Kidney (tissue), 14 donors: ENCODE results near the gene MT1HL1. TPM values are rescaled to one million over a fixed set of nuclear protein-coding genes. Genes with fewer than 3 reads are reported as not detected.

ENCODE experiments used
- DNase-seq, 5 donors: peaks; one replicate each; pipeline ENCODE4 v3.0.0-alpha.2; 2013 to 2020
- FAIRE-seq: peaks from 2 replicates; lab custom pipeline; 2012; peaks lifted over from hg19 to GRCh38; lab: Jason Lieb, UNC
- H3K27ac ChIP-seq, 2 donors: one replicate each; pipeline ENCODE4 v1.7.0; 2013; ENCODE audit warnings: low read depth in 2 of 2, low read length in 2 of 2, inconsistent platforms in 1 of 2
- H3K27me3 ChIP-seq: one replicate; pipeline ENCODE4 v1.7.1; 2013; ENCODE audit warnings: low read length, inconsistent platforms; ENCODE audit not compliant: control insufficient read depth, insufficient read depth
- H3K36me3 ChIP-seq, 3 donors: one replicate each; pipeline versions ENCODE4 v1.7.0 to v1.7.1; 2013; ENCODE audit warnings: low read length in 3 of 3, control low read depth in 1 of 3, inconsistent platforms in 1 of 3; ENCODE audit not compliant: insufficient read depth in 3 of 3, control insufficient read depth in 2 of 3
- H3K4me1 ChIP-seq, 3 donors: one replicate each; pipeline versions ENCODE4 v1.7.0 to v1.7.1; 2013; ENCODE audit warnings: low read length in 3 of 3, inconsistent platforms in 1 of 3, low read depth in 1 of 3; ENCODE audit not compliant: control insufficient read depth in 2 of 3, insufficient read depth in 2 of 3
- H3K4me3 ChIP-seq, 3 donors: one replicate each; pipeline versions ENCODE4 v1.7.0 to v1.8.1; 2013; ENCODE audit warnings: low read length in 3 of 3, control low read depth in 1 of 3, inconsistent platforms in 1 of 3
- H3K9ac ChIP-seq, 3 donors: one replicate each; pipeline versions ENCODE4 v1.7.0 to v1.7.1; 2013; ENCODE audit warnings: low read length in 3 of 3, control low read depth in 1 of 3, inconsistent platforms in 1 of 3
- H3K9me3 ChIP-seq, 3 donors: one replicate each; pipeline versions ENCODE4 v1.7.0 to v1.7.1; 2013; ENCODE audit warnings: low read length in 3 of 3, control low read depth in 1 of 3, inconsistent platforms in 1 of 3; ENCODE audit not compliant: control insufficient read depth in 2 of 3, insufficient read depth in 1 of 3
- intact Hi-C: fragments of 100-400 bp; cut with DNase I; formaldehyde crosslinking; loops from one replicate; pipeline ENCODE4 v1.11.1; 2022
- polyA plus RNA-seq: library from polyadenylated mRNA; stranded (reverse); fragments of 350-450 nt; fragmentation: Illumina TruSeq; extraction: RNeasy Lipid Tissue Mini Kit (QIAGEN cat#74804); gene quantifications from one replicate; pipeline ENCODE4 v1.2.3, GENCODE V29; 2014; ENCODE audit warnings: low read depth, low replicate concordance; ENCODE audit not compliant: insufficient read depth
- total RNA-seq: library from RNA; stranded (reverse); fragmentation: NEBNext Ultra II Directional; extraction: Animal tissue kit (Norgen Biotek cat#: 25700); gene quantifications from one replicate; pipeline ENCODE4 v1.2.1, GENCODE V29; 2021
- TF ChIP-seq, protein P1 (sequence below): IDR thresholded peaks from 3 replicates; pipeline ENCODE4 v1.5.1; 2012; ENCODE audit warnings: mild to moderate bottlenecking, moderate library complexity, borderline replicate concordance; ENCODE audit not compliant: insufficient read depth; ENCODE audit errors: extremely low read depth
- donor health status: control.
- donor health status: control.
- donor health status: control.
- donor health status: control.
- donor health status: control.
- donor health status: DM: yes; HTN: yes; CAD: no.
- donor health status: Normal renal cell carcinoma (clear cell type).

Gene MT1HL1
- total and polyA plus RNA-seq, 2 donors from 2014 or later, result not detected

DNA sequence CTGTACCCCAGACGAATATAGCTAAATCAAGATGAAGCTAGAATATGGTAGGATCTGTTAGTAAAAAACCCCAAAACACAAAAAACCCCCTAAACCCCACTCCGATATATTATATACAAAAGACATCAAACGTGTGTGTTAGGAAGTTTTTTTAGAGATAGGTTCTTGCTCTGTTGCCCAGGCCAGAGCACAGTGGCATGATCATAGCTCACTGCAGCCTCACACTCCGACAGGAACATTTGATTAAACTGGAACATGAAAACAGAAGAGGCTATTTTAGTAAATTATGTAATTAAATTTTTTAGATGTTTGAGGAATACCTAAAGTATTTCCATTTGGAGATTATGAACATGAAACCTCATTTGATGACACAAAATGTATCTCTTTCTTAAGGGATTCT lies 29.6 kb upstream of the MT1HL1 start:
- TF ChIP-seq, protein P1, sequence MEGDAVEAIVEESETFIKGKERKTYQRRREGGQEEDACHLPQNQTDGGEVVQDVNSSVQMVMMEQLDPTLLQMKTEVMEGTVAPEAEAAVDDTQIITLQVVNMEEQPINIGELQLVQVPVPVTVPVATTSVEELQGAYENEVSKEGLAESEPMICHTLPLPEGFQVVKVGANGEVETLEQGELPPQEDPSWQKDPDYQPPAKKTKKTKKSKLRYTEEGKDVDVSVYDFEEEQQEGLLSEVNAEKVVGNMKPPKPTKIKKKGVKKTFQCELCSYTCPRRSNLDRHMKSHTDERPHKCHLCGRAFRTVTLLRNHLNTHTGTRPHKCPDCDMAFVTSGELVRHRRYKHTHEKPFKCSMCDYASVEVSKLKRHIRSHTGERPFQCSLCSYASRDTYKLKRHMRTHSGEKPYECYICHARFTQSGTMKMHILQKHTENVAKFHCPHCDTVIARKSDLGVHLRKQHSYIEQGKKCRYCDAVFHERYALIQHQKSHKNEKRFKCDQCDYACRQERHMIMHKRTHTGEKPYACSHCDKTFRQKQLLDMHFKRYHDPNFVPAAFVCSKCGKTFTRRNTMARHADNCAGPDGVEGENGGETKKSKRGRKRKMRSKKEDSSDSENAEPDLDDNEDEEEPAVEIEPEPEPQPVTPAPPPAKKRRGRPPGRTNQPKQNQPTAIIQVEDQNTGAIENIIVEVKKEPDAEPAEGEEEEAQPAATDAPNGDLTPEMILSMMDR, result no peak
- FAIRE-seq, result no peak
- intact Hi-C loops, result no loop called here
- no peak for DNase-seq
- H3K4me1 ChIP-seq, result no peaks in the 10 kb centered on the region
- no peaks in the 10 kb centered on the region for H3K9me3 ChIP-seq
- H3K36me3 ChIP-seq, result no peaks in the 10 kb centered on the region
- H3K27me3 ChIP-seq, result no peaks in the 10 kb centered on the region
- no peak overlapping the region for H3K27ac ChIP-seq
- no peak overlapping the region for H3K4me3 ChIP-seq
- H3K9ac ChIP-seq, result no peak overlapping the region

DNA sequence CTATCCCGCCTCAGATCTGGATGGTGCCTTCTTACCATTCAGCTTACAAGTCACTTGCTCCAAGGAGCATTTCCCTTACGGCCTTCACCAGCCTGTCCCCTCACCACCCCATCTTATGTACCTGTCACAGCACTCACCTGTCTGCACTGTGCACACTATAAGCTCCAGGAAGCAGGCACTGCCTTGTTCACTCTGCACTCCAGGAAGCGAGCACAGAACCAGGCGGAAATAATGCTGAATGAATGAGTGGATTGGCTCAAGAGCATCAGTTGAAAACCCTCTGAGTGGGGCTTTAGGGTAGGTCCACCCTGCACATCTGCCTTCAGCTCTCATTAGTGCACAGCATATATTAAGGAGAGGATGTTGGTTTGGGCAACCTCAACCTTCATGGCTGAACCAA lies 28.8 kb upstream of the MT1HL1 start:
- H3K27ac ChIP-seq, result no peak overlapping the region
- no peak overlapping the region for H3K9ac ChIP-seq
- H3K4me3 ChIP-seq, result no peak overlapping the region
- intact Hi-C loops, result no loop called here
- TF ChIP-seq, protein P1, result no peak
- H3K4me1 ChIP-seq, result no peaks in the 10 kb centered on the region
- DNase-seq (no peak), FAIRE-seq (no peak)
- H3K9me3 ChIP-seq, result no peaks in the 10 kb centered on the region
- no peaks in the 10 kb centered on the region for H3K27me3 ChIP-seq
- H3K36me3 ChIP-seq, result no peaks in the 10 kb centered on the region

- Histone ChIP-seq H3K27ac (no peak overlapping the region), H3K36me3 (no peaks in the 10 kb centered on the region), H3K27me3 (no peaks in the 10 kb centered on the region), H3K9me3 (no peaks in the 10 kb centered on the region), H3K4me1 (no peaks in the 10 kb centered on the region), H3K9ac (no peak overlapping the region), H3K4me3 (no peak overlapping the region)
- intact Hi-C loops, result no loop called here
- TF ChIP-seq, protein P1, result no peak
- no peak for FAIRE-seq
- DNase-seq, result no peak
These were observed 27.8 kb upstream of the MT1HL1 start for GRCh38 chr1:237032029-237032428.

DNA sequence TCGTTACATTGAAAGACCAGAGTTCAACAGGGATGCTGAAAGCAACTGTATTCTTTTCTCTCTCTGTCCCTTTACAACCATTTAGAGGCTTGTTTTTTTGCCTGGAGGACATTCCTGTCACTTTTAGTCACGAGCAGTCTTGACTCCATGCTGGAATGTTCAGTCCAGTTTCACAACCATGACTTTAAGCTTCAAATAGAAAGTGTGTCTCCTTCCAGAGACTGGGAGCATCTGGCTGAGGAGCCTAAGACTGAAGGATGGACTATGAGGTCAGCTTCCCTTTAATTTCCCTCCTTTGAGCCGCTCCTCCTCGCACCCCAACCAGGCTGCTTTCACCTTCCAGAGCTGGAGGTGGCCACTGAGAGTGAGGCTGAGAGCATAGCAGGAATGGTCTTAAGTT lies 27.2 kb upstream of the MT1HL1 start:
- TF ChIP-seq, protein P1, result no peak
- H3K27me3 ChIP-seq, result no peaks in the 10 kb centered on the region
- intact Hi-C loops, result no loop called here
- H3K9me3 ChIP-seq, result no peaks in the 10 kb centered on the region
- no peak overlapping the region for H3K27ac ChIP-seq
- no peak for FAIRE-seq
- no peaks in the 10 kb centered on the region for H3K4me1 ChIP-seq
- DNase-seq, result no peak
- no peak overlapping the region for H3K4me3 ChIP-seq
- no peak overlapping the region for H3K9ac ChIP-seq
- no peaks in the 10 kb centered on the region for H3K36me3 ChIP-seq
